G401.6 (cell line): Measurements from ENCODE around the gene C16orf95.

Experiments used
- FAIRE-seq: peaks from 2 replicates; lab custom pipeline; 2012; peaks lifted over from hg19 to GRCh38; lab: Jason Lieb, UNC

The C16orf95 gene

DNA sequence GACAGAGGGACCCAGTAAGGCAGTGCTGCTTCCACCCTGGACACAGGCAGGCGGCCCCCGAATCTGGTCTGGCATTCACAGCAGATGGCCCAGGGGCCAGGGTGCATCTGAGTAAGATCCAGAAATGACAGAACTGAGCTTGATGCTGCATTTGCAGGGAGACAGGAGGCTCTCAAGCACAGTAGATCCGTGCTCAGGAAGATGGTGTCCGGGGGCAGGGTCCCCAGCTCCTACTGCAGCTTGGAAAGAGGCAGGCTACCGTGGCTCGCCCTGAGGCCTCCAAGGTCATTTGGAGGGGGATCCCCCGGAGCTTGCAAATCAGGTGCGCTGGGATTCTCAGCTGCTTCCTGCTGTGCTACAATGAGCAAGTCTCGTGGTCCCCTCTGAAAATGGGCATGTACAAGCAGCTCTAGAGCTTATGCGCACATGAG, 2.2 kb downstream of the C16orf95 start:
- no peak for FAIRE-seq

DNA sequence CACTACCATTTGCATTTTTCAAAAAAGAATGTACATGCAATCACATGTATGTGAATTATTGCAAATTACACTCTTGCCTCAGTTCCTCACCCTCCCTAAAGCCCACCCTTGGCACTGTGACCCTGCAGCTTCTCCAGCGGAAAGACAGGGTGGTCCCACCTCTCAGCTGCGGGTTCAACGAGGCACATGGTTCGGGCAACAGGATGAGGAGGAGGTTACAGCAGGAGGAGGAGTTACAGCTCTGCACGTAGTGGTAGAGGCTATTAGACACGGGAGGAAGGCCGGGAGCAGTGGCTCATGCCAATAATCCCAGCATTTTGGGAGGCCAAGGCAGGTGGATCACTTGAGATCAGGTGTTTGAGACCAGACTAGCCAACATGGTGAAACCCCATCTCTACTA, 5.2 kb downstream of the C16orf95 start:
- FAIRE-seq, result no peak

DNA sequence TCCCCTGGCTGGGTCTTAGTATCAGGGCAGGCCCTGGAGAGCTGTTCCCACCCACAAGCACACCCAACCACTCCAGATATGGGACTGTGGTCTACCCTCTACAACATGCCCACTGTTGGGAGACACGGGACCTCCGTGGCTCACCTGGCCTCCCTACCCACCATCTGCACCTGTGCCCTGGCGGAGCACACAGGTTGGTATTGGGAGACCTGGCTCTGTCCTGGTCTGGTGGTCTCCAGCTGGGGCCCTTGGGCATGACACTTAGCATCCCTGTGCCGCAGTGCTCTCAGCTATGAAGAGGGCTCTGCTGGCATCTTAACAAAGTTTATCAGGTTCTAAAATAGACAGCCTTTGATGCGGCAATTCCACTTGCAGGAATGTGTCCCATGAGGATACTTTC, 5.8 kb downstream of the C16orf95 start:
- FAIRE-seq, result no peak

DNA sequence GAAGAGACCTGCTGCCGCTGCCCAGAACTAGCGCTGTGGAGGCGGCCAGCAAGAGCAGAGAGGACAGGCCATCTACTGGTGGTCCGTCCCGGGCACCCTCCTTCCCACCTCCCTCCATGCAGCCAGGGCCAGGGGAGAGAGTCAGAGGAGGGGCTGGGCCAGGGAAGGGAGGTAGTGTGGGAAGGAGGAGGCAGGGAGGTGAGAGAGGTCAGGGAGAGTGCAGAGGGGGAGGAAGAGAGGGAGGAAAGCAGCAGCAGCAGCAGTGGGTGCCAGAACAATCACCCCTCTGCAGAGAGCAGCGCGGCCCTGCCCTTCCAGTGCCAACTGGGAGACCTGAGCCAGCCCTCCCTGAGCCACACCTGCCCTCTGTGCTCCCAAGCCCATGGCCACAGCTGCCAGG, 6.6 kb downstream of the C16orf95 start:
- no peak for FAIRE-seq

DNA sequence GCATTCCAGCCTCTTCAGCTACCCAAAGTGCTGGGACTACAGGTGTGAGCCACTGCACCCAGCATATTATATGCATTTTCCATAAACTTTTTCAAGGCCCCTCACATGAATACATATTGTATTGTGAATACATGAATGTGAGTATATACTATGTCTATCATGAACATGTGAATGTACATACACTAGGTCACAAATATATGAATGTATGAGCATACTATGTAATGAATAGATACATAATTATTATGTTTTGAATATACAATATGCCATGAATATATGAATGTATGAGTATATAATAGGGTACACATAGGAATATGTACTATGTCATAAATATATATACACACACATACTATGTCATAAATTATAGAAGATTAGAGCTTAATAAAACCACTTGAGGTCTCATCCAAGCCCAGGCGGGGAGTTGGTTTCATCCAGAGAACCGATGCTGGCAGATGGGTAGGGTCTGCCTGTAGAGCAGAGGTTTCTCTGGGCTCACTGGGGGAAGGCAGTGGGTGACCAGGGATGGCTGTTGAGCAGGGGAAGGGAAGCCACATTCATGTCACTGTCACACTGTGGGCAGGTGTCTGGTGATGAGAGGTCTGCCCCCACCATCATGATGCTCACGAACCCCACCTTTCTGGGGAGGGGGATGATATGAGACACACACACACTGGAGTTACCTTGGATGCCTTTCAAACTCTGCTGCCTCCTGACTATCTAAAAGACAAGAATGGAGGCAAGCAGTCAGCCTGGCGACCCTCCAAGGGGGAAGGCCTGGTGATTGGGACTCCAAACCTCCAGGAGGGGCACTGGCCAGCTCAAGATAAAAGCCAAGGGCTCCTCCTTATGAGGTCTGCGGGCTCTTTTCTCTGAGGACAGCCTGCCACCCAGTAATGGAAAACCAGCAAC, 7.3 kb downstream of the C16orf95 start:
- FAIRE-seq, result no peak

DNA sequence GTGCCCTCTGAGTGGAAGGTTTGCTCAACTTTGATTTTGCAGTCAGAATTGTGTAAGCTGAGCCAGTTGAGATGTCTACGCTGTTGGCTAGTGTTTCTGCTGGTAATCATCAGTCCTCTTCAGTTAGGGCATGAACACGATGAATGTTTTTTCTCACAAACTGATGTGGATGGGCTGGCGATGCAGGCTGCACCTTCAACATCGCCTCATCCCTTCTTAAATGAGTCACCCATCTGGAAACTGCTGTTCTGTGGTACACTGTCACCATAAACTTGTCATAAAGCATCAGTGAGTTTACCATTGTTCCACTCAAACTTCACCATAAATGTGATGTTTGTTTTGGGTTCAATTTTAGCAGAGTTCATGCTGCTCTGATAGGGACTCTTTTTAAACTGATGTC, 8.4 kb downstream of the C16orf95 start:
- FAIRE-seq, result no peak

DNA sequence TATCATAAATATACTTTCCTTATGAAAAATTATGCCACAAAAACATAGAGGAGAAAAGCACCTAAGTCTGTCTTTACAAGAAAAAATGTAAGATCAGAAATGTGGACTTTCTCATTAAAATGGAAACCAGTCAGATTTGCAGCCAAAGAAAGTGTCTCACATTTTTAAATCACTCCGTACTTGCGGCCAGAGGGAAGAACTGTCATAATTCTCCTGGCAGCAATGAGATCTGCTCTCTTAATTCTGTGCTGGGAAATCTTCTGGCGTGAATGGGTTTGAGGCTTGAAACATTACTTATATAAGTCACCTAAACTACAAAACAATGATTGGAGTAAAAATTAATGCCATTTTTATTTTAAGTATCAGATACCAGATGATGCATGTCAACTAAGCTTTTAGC, 10.7 kb downstream of the C16orf95 start:
- FAIRE-seq, result no peak

DNA sequence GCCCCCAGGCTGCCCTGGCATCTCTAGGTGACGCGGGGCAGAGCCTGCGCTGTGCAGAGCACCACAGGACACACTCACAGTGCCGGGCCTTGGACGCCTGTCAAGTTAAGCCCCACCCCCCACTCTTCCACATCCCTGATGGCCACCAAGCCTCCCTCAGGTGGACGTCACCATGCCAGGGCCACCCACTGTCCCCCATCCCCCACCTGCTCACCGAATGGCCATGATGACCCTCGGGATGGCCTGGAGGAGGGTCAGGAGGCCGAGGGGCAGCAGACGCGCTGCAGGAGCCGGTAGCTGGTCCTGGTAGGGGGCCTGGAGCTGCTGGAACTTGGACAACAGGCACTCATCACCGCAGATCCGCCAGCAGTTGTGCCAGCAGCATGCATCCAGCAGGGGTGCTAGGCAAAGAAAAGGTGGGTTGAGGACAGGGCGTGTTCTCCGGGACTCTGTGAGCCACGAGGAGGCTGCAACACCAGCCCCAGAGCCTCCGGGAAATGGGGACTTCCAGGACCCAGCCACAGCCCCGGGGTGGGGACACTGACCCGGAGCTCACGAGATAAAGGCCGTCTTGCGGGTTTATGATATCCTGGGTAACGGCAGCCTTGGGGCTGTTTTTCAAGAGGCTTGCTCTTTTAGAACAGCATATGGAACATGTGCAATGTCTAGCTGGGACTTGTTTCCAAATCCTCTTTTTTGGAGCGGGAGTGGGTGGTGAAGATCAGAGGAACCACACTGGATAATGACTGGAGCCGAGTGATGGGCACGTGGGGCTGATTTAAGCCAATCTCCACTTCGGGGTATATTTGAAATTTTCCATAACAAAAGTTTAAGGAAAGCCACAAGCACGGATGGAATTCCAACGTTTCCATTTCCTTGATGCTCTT, 11.4 kb downstream of the C16orf95 start:
- no peak for FAIRE-seq

DNA sequence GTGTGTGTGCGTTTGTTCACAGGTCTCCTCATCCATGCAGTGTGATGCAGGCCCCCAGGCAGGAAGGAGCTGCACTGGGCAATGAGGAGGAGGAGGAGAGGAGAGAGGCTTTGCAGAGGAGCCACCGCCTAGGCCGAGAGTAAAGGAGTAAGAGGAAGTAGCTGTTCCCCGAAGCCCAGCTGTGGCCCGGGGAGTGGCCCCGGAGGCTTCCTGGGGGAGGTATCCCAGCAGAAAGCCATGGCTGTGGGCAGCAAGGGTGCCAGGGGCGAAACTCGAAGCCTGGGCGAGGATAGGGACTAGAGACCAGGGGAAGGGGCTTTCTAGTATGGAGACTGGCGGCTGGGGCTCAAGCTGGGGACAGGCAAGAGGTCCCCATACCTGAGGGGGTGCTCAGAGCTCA, 12.2 kb downstream of the C16orf95 start:
- FAIRE-seq, result no peak

DNA sequence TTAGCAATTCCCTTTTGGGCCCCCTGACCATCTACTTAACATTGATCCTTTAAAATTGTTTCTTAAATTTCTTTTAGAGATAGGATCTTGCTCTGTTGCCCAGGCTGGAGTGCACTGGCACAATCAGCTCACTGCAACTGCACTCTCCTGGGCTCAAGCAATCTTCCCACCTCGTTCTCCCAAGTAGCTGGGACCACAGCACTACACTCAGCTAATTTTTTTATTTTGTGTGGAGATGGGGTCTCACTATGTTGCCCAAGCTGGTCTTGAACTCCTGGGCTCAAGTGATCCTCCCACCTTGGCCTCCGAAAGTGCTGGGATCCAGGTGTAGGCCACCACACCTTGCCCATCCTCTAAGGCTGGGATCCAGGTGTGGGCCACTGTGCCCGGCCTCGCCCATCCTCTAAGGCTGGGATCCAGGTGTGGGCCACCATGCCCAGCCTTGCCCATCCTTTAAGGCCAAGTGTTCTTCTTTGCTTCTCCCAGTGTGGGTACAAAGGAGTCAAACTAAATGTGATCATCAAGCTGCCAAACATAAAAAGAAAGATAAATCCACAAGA, 13.2 kb downstream of the C16orf95 start:
- no peak for FAIRE-seq

DNA sequence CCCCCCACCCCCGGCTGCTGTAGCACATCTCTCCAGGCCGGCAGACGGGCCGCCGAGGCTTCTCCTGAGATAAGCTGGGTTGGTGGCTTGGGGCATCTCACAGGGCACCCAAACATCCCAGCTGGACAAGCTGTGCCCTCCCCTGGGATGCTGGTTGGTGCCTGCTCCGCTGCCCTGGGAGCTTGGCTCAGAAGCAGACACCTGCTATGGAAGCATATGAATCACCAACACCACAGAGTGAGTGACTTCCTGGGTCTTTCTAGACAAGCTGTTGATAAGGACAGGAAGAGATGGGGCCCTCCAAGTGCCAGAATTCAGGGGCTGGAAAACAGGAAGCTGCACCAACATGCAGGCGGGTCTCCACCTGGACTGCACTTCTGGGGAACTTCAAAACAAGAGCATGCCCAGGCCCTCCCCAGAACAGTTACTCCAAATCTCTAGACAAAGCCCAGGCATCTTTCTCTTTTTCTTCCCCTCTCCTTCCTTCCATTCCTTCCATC, 13.7 kb downstream of the C16orf95 start:
- no peak for FAIRE-seq

DNA sequence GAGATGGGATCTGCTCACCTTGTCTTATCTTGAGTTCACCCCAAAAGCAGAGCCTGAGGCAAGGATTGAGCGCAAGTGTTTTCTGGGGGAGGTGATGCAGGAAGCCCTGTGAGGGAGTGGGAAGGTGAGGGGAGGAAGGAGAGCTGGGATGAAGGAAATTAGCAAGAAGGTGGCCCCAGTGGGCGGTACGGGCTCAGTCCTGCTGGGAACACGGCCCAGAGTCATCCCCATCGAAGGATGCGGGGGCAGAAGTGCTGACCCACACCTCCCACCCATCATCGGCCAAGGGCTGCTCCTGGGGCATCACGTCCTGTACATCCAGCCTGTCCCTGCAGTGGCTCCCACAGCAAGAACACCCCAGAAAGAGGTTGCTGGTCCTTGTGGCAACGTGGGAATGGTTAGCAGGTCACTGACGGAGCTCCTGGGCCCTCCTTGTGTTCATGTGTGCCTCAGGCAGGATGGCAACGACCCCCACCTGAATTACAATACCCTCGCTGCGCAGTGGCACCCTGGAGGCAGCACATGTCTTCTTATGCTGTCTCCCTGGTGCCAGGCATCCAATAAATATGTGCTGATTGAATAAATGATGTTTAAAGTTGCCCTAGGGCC, 18.2 kb downstream of the C16orf95 start:
- FAIRE-seq, result no peak

DNA sequence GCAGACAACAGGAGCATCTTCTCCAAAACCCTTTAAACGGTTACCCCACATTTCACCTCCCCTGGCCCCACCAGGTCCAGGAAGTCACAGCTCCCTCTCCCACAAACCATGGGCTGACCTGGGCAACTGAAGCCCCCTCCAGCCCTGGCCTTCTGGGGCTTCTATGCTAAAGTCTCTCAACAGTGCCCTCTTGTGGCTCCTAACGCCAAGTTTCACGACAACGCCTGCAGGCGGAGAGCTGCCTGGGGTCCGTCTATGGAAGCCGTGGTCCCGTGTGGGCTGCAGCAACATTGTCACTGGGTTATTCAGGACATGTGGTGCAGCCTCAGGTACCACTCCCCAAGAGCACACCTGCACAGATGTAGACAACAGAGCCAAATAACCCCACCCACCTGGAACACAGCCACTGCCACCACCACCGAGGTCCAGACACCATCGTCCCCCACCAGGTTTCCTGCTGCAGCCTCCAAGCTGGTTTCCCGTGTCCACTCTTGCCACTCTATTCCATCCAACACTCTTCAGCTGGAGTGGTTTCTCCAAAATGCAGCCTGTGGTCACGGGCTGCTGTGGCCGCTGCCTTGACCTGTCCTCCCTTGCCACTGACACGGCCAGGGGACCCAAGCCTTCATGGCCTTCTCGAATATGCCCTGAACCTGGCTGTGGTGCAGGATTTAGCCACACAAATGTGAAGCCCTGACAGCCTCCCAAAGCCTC, 19.1 kb downstream of the C16orf95 start:
- FAIRE-seq, result no peak

DNA sequence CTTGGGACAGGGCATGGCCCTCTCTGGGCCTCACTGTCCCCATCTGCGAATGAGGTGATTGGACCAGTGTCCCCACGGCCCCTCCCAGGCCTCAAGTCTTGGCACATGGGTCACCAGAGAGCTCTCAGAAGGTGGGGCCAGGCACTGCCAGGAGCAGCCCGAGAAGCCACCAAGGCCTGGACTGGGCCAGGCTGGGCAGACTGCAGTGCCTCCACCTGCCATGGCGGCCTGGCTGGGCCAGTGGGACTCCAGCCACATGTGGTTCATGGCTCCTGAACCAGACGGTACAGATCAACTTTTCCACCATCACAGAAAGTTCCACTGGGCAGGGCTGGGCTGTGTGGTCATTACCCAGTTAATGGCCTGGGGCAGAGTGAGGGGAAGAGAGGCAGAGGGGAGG, 19.8 kb downstream of the C16orf95 start:
- no peak for FAIRE-seq

DNA sequence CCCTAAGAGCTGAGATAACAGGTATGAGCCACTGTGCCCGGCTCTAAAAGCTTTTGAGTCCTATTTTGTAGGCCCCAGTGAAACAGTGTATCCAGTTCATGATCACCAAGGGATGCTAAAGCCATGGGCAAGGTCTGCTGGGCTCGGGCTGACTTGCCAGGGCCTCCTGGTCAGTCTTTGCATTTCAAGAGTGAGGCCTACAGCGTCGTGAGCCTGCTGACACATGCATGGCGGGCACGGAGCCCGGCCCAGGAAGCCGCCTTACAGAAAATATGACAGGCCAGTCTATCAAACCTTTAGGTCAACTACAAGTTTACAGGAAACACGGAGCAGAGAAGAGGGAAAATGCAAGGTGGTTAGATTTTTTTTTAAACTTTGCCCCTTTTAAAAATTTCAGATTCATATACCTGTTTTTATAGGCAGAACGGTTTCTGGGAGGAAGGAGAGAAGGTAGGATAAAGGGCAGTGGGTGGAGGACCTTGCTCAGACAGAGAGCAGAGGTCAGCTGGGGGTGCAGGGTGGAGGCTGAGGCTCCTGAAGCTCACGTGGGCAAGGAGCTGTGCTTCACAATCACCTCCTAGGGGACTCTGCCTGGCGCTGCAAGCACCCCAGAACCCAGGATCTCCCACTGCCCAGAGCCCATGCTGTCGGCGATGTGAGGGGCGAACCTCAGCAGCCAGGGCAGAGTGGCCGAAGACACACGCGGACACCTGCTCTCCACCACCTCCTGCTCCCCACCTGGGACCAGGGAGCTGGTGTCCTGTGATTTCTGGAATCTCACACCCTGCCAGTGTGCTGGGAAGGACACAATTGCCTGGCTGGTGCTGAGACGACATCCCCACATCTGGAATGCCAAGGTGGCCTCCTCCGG, 21.3 kb downstream of the C16orf95 start:
- FAIRE-seq, result no peak

DNA sequence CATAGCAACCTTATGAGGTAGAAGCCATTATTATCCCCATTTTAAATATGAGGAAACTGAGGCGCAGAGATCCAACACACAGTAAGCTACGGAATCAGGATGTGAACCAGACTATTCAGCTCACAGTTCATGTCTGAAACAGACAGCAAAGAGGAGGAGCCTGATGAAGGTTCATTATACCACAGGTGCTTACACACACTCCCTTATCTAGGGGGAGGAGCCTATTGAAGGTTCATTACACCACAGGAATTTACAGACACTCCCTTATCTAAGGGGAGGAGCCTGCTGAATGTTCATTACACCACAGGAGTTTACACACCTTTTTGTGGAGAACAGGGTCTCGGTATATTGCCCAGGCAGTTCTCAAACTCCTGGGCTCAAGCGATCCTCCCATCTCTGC, 21.9 kb downstream of the C16orf95 start:
- FAIRE-seq, result no peak

DNA sequence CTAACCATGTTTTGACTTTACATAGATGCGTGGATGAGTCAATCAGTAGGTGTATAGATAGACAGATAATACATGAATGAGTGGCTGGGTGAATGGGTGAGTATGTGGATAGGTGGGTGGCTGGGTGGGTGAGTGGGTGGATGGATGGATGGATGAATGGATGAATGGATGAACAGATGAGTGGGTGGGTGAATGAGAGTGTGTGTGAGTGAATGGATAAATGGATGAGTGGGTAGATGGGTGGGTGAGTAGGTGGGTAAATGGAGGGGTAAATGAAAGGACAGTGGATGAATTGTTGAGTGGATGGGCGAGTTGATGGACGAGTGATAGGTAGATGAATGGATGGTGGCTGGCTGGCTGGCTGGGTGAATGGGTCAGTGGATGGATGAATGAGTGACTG, 23.2 kb downstream of the C16orf95 start:
- no peak for FAIRE-seq

DNA sequence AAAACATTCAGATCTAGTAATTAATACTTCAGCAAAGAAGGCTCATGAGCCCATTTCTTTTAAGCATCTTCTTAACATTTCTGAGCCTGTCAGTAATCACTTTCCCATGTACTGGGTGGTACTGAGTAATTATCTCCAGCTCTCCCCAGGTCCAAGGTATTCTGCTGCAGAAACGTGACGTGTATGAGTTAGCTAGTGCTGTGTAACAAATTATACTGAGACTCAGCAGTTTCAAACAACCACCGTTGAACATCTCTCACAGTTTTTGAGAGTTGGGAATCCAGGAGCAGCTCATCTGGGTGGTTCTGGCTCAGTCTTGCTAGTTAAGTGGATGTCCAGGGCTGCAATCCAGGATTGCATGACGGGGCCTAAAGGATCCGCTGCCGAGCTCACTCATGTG, 25.2 kb downstream of the C16orf95 start:
- FAIRE-seq, result no peak

DNA sequence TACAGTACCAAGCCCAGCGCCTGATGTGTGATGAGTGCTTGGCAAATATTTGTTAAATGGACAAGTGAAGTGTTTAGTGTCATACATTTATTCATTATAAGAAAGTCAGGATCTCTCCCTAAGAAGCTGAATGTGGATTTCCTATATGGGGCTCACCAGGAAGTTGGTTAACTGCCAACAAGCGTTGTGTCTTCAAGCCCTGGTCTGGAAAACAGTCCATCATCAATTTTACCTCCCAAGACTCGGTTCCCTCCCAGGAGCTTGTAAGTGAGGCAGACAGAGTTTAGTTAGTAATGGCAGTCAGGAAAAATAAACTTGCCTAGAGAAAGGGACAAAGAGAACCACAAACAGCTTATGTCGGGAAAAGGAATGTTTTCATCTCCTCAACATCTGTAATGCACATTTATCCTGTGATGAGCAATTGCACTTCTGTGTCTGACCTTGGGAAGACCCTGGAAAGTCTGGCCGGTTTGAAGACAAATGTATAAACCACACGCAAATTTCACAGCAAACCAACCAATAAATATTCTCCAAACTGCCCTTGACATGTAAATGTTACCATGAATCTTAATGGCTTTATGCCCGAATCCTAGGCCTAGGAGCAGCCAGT, 28.3 kb downstream of the C16orf95 start:
- FAIRE-seq, result no peak
